PC-3 (cell line): ENCODE data around the gene CSNK1E.

Experiments
- EZH2 ChIP-seq: fragments of 300-600 bp; sonication (generic); IDR thresholded peaks from one replicate; pipeline ENCODE4 v1.6.1; 2017; ENCODE audit warnings: antibody characterized with exemption, mild to moderate bottlenecking, low read length; ENCODE audit not compliant: unreplicated experiment
- EZH2phosphoT487 ChIP-seq: fragments of 300-600 bp; sonication (generic); IDR thresholded peaks from 2 replicates; pipeline ENCODE4 v1.6.1; 2018; ENCODE audit warnings: mild to moderate bottlenecking, antibody characterized with exemption, low read length, borderline replicate concordance
- TF ChIP-seq, protein P1 (sequence below): fragments of 300-600 bp; sonication (generic); conservative IDR thresholded peaks from 2 replicates; pipeline ENCODE4 v1.5.1; 2017; ENCODE audit warnings: antibody characterized with exemption, low read depth, mild to moderate bottlenecking, low read length

DNA sequence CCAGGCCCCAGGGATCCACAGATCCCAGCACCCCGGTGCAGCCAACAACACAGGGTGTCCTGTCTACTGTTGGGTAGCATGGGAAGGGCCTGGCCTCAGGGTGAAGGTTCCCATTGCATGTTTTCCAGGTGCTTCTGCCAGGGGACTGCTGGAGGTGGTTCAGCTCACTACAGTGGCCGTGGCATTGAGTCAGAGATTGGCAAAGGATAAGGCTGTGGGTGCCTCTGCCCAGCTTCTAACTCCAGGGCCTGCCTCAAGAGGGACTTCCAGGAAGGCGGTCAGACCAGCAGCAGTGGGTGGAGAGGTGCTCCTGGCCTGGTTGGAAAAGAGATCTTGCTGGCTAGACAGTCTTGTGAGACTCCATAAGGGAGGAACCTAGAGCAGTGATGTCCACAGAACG lies 20.9 kb downstream of the CSNK1E start:
- TF ChIP-seq, protein P1, sequence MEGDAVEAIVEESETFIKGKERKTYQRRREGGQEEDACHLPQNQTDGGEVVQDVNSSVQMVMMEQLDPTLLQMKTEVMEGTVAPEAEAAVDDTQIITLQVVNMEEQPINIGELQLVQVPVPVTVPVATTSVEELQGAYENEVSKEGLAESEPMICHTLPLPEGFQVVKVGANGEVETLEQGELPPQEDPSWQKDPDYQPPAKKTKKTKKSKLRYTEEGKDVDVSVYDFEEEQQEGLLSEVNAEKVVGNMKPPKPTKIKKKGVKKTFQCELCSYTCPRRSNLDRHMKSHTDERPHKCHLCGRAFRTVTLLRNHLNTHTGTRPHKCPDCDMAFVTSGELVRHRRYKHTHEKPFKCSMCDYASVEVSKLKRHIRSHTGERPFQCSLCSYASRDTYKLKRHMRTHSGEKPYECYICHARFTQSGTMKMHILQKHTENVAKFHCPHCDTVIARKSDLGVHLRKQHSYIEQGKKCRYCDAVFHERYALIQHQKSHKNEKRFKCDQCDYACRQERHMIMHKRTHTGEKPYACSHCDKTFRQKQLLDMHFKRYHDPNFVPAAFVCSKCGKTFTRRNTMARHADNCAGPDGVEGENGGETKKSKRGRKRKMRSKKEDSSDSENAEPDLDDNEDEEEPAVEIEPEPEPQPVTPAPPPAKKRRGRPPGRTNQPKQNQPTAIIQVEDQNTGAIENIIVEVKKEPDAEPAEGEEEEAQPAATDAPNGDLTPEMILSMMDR: no peak
- TF ChIP-seq EZH2 (no peak), EZH2phosphoT487 (no peak)
